Suprapubic skin (tissue), 4 donors: ENCODE results near the gene IFITM10.

ENCODE experiments used
- CTCF ChIP-seq, 2 donors: fragments of 200-600 bp in 1 of 2; fragments of 450-650 bp in 1 of 2; sonication (generic) in 1 of 2; IDR thresholded peaks; one replicate each; pipeline ENCODE4 v1.5.1; 2016 to 2019; ENCODE audit warnings: antibody characterized with exemption in 2 of 2, mild to moderate bottlenecking in 1 of 2, moderate library complexity in 1 of 2
- EP300 ChIP-seq: sonication (generic); formaldehyde crosslinking; IDR thresholded peaks from one replicate; pipeline ENCODE4 v1.6.1; 2017; ENCODE audit warnings: antibody characterized with exemption
- POLR2A ChIP-seq, 2 donors: fragments of 450-650 bp; IDR thresholded peaks; one replicate each; pipeline ENCODE4 v1.6.1; 2017; ENCODE audit warnings: antibody characterized with exemption in 2 of 2, mild to moderate bottlenecking in 2 of 2, moderate library complexity in 2 of 2
- POLR2AphosphoS5 ChIP-seq, 3 donors: sonication (generic); formaldehyde crosslinking; IDR thresholded peaks; one replicate each; pipeline ENCODE4 v1.6.1; 2017; ENCODE audit warnings: antibody characterized with exemption in 3 of 3

- TF ChIP-seq CTCF (IDR thresholded peaks at IDR 0.05) (no peak), POLR2AphosphoS5 (IDR thresholded peaks at IDR 0.05) (no peak), POLR2A (IDR thresholded peaks at IDR 0.05) (no peak), EP300 (no peak)
Observed at GRCh38 chr11:1745701-1746320, 4.6 kb downstream of the IFITM10 start.
